ENCODE measurements around the gene TBC1D22B. TPM values are rescaled to one million over a fixed set of nuclear protein-coding genes. Genes with fewer than 3 reads are reported as not detected.
"Not testable (repeated sequence)": the region's sequence is repeated elsewhere in the genome, so short reads cannot be mapped to it uniquely, and the experiment has no call there.

The TBC1D22B gene
- polyA plus RNA-seq, 2 of the 4 experiments (the other 2 are of a cell fraction), result 5.7 to 6.4 TPM

DNA sequence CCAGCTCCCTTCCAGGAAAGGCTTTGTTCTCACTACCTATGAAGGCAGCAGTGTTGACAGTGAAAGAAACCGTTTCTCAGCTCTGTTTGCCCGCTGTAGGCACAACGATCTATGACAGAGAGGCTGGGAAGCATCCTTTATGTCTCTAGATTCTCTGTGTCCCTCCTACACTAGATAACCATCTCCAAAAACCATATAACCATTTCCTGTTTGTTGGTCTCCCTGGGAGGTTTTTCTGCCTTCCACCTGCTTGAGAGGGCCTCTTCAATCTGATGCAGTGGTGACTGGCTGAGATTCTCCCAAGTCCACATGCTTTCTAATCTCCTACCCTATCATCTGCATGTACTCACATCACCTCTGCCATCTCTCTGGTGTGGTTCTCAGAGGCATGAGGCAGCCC, 32.4 kb downstream of the TBC1D22B start:
- ATAC-seq (no peak), DNase-seq (ENCODE audit: low read depth in 1 of 2, low spot score in 1 of 2) (no peak), FAIRE-seq (no peak)
- no peak overlapping the region for H3K27ac ChIP-seq
- H3K4me1 ChIP-seq, result no peaks in the 10 kb centered on the region
- POLR2A ChIA-PET, result no interaction called here
- no peaks in the 10 kb centered on the region for H3K9me3 ChIP-seq
- CTCF ChIA-PET, result interaction anchor here (0.6 to 1.3 kb wide), 3 partner anchors 14 to 36 kb away, joined by 3 to 4 read pairs (median 3); no protein-coding TSS in a partner anchor
- no peak overlapping the region for H3K4me3 ChIP-seq
- WGBS (ENCODE audit: missing lambda C conversion rate), result 85% methylated on average over 3 of the region's 3 CpGs
- no peak overlapping the region for H3K4me2 ChIP-seq
- TF ChIP-seq HOXB13 (CRISPR knock-in tag; IDR thresholded peaks at IDR 0.05; ENCODE audit: low read depth), result no peak

DNA sequence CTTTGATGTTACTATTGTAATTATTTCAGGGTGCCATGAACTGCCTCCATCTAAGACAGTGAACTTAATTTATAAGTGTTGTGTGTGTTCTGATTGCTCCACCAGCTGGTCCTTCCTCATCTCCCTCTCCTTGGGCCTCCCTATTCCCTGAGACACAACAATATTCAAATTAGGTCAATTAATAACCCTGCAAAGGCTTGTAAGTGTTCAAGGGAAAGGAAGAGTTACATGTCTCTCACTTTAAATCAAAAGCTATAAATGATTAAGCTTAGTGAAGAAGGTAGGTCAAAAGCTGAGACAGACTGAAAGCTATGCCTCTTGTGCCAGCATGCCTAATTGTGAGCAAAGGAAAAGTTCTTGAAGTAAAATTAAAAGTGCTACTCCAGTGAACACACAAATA, 35.9 kb downstream of the TBC1D22B start:
- CTCF ChIA-PET, result interaction anchor here (2.2 to 2.4 kb wide), 2 partner anchors 21 to 32 kb away, joined by 8 to 10 read pairs; no protein-coding TSS in a partner anchor
- no peak overlapping the region for H3K27ac ChIP-seq
- H3K4me3 ChIP-seq, result no peak overlapping the region
- no peak for TF ChIP-seq MAZ (IDR thresholded peaks at IDR 0.05; ENCODE audit: borderline replicate concordance, low read depth, low read length)
- TF ChIP-seq POLR2A (IDR thresholded peaks at IDR 0.05; ENCODE audit: low read length), result no peak
- no peak for TF ChIP-seq POLR2AphosphoS2 (conservative IDR thresholded peaks at IDR 0.05; ENCODE audit: low read length)
- no peak for TF ChIP-seq CHD4 (IDR thresholded peaks at IDR 0.05; ENCODE audit: borderline replicate concordance)
- TF ChIP-seq HDAC2 (IDR thresholded peaks at IDR 0.05), result no peak
- no peak for TF ChIP-seq GATA3 (IDR thresholded peaks at IDR 0.05; ENCODE audit: borderline replicate concordance)
- TF ChIP-seq TFCP2L1 (CRISPR knock-in tag; IDR thresholded peaks at IDR 0.05), result no peak
- TF ChIP-seq, protein P1, sequence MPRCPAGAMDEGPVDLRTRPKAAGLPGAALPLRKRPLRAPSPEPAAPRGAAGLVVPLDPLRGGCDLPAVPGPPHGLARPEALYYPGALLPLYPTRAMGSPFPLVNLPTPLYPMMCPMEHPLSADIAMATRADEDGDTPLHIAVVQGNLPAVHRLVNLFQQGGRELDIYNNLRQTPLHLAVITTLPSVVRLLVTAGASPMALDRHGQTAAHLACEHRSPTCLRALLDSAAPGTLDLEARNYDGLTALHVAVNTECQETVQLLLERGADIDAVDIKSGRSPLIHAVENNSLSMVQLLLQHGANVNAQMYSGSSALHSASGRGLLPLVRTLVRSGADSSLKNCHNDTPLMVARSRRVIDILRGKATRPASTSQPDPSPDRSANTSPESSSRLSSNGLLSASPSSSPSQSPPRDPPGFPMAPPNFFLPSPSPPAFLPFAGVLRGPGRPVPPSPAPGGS (IDR thresholded peaks at IDR 0.05), result no peak
- TF ChIP-seq SMC3 (IDR thresholded peaks at IDR 0.05), result no peak
- no peak for TF ChIP-seq ZSCAN20 (CRISPR knock-in tag; IDR thresholded peaks at IDR 0.05)
- DNase-seq (ENCODE audit: low read depth in 1 of 2, low spot score in 1 of 2), result no peak
- H3K4me2 ChIP-seq, result no peak overlapping the region
- no peak for ATAC-seq
- POLR2A ChIA-PET, result no interaction called here
- H3K9me3 ChIP-seq, result no peaks in the 10 kb centered on the region
- FAIRE-seq, result no peak
- H3K4me1 ChIP-seq, result no peaks in the 10 kb centered on the region

DNA sequence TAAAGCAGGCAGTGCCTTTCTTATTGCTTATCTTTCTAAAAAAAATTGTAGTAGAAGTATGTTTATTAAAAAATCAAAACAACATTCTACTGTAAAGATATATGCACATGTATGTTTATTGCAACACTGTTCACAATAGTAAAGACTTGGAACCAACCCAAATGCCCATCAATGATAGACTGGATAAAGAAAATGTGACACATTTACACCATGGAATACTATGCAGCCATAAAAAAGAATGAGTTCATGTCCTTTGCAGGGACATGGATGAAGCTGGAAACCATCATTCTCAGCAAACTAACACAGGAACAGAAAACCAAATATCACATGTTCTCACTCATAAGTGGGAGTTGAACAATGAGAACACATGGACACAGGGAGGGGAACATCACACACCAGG, 40.1 kb downstream of the TBC1D22B start:
- ATAC-seq; H3K4me2 ChIP-seq; H3K27ac ChIP-seq; FAIRE-seq; POLR2A ChIA-PET; H3K9me3 ChIP-seq; H3K4me3 ChIP-seq; H3K4me1 ChIP-seq; DNase-seq (ENCODE audit: low read depth in 1 of 2, low spot score in 1 of 2): not testable (repeated sequence)
- CTCF ChIA-PET, result interaction anchor here (1.8 kb wide), 1 partner anchor 17 kb away, joined by 11 read pairs; no protein-coding TSS in a partner anchor

DNA sequence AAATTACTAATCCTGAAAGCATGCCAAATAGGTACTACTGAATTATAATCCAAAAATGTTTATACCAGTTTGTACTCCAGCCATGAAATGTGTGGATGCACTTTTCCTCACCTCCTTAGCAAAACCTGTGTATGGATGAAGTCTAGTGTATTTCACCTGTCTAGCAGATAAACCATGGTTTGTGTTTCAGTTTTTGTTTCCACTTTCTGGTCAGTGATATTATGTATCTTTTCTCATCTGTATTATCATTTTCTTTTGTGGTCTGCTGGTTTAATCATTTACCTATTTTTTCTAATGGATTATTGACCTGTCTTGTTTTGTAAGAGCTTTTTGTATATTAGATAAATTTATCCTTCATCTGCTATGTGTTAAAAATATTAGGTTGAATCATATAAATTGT, 41.4 kb downstream of the TBC1D22B start:
- FAIRE-seq (no peak), DNase-seq (ENCODE audit: low read depth in 1 of 2, low spot score in 1 of 2) (no peak), ATAC-seq (no peak)
- H3K4me2 ChIP-seq, result no peak overlapping the region
- no peaks in the 10 kb centered on the region for H3K4me1 ChIP-seq
- CTCF ChIA-PET, result interaction anchor here (0.7 to 1.8 kb wide), 3 partner anchors 16 to 277 kb away, joined by 3 to 11 read pairs (median 4); no protein-coding TSS in a partner anchor
- H3K9me3 ChIP-seq, result no peaks in the 10 kb centered on the region
- no peak overlapping the region for H3K4me3 ChIP-seq
- TF ChIP-seq KDM5A (IDR thresholded peaks at IDR 0.05) (no peak), TP53 (CRISPR knock-in tag; IDR thresholded peaks at IDR 0.05) (no peak), CBX8 (IDR thresholded peaks at IDR 0.05) (no peak), GATA3 (IDR thresholded peaks at IDR 0.05; ENCODE audit: borderline replicate concordance) (no peak), FOXS1 (CRISPR knock-in tag; IDR thresholded peaks at IDR 0.05) (no peak), HOXA7 (CRISPR knock-in tag; IDR thresholded peaks at IDR 0.05) (no peak), RARB (CRISPR knock-in tag; IDR thresholded peaks at IDR 0.05) (no peak), CHD4 (IDR thresholded peaks at IDR 0.05; ENCODE audit: borderline replicate concordance) (no peak), ESRRA (IDR thresholded peaks at IDR 0.05; ENCODE audit: borderline replicate concordance, low read length) (no peak), ZFP36 (IDR thresholded peaks at IDR 0.05; ENCODE audit: borderline replicate concordance, partially characterized antibody) (no peak), ZC3H11A (IDR thresholded peaks at IDR 0.05) (no peak), NFE2L2 (conservative IDR thresholded peaks at IDR 0.05; ENCODE audit: low read length) (no peak)
- TF ChIP-seq, protein P2, sequence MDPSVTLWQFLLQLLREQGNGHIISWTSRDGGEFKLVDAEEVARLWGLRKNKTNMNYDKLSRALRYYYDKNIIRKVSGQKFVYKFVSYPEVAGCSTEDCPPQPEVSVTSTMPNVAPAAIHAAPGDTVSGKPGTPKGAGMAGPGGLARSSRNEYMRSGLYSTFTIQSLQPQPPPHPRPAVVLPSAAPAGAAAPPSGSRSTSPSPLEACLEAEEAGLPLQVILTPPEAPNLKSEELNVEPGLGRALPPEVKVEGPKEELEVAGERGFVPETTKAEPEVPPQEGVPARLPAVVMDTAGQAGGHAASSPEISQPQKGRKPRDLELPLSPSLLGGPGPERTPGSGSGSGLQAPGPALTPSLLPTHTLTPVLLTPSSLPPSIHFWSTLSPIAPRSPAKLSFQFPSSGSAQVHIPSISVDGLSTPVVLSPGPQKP (IDR thresholded peaks at IDR 0.05; ENCODE audit: low read depth, low read length), result no peak
- TF ChIP-seq, protein P3, sequence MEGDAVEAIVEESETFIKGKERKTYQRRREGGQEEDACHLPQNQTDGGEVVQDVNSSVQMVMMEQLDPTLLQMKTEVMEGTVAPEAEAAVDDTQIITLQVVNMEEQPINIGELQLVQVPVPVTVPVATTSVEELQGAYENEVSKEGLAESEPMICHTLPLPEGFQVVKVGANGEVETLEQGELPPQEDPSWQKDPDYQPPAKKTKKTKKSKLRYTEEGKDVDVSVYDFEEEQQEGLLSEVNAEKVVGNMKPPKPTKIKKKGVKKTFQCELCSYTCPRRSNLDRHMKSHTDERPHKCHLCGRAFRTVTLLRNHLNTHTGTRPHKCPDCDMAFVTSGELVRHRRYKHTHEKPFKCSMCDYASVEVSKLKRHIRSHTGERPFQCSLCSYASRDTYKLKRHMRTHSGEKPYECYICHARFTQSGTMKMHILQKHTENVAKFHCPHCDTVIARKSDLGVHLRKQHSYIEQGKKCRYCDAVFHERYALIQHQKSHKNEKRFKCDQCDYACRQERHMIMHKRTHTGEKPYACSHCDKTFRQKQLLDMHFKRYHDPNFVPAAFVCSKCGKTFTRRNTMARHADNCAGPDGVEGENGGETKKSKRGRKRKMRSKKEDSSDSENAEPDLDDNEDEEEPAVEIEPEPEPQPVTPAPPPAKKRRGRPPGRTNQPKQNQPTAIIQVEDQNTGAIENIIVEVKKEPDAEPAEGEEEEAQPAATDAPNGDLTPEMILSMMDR (IDR thresholded peaks at IDR 0.05), result no peak
- TF ChIP-seq, protein P4, sequence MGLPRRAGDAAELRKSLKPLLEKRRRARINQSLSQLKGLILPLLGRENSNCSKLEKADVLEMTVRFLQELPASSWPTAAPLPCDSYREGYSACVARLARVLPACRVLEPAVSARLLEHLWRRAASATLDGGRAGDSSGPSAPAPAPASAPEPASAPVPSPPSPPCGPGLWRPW (IDR thresholded peaks at IDR 0.05), result no peak
- TF ChIP-seq, protein P5, sequence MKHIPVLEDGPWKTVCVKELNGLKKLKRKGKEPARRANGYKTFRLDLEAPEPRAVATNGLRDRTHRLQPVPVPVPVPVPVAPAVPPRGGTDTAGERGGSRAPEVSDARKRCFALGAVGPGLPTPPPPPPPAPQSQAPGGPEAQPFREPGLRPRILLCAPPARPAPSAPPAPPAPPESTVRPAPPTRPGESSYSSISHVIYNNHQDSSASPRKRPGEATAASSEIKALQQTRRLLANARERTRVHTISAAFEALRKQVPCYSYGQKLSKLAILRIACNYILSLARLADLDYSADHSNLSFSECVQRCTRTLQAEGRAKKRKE (CRISPR knock-in tag; IDR thresholded peaks at IDR 0.05; ENCODE audit: low read depth), result no peak
- POLR2A ChIA-PET, result no interaction called here
- H3K27ac ChIP-seq, result no peak overlapping the region
